GM12878 (cell line): ENCODE results near the gene VGLL3.
A peak's percentile ranks its signal among the peaks of the same experiment; 100 is the strongest.

ENCODE experiments used
- ATF3 ChIP-seq: IDR thresholded peaks from 2 replicates; pipeline ENCODE4 v1.6.1; 2011; ENCODE audit warnings: low read depth, mild to moderate bottlenecking, low read length, moderate library complexity, borderline replicate concordance; ENCODE audit errors: extremely low read depth
- CEBPB ChIP-seq, 2 experiments: fragments of 150-350 bp in 1 of 2; IDR thresholded peaks; 2 replicates each; pipeline ENCODE4 v1.6.1; 2012 to 2014; ENCODE audit warnings: low read depth in 2 of 2, low read length in 2 of 2, borderline replicate concordance in 1 of 2, inconsistent platforms in 1 of 2
- CTCF ChIP-seq, 3 experiments: IDR thresholded peaks in 2 of 3; conservative IDR thresholded peaks in 1 of 3; 2 replicates each; pipeline ENCODE4 v1.5.1; 2011; ENCODE audit warnings: low read depth in 3 of 3, low read length in 3 of 3, mild to moderate bottlenecking in 3 of 3, control low read depth in 2 of 3, moderate library complexity in 2 of 3, inconsistent platforms in 1 of 3, mixed read lengths in 1 of 3; ENCODE audit not compliant: control insufficient read depth in 2 of 3, insufficient read depth in 1 of 3; ENCODE audit errors: extremely low read depth in 1 of 3
- FOXM1 ChIP-seq: IDR thresholded peaks from 2 replicates; pipeline ENCODE4 v1.6.1; 2012; ENCODE audit warnings: low read depth, mild to moderate bottlenecking, inconsistent platforms, low read length, moderate library complexity
- POLR2AphosphoS5 ChIP-seq: IDR thresholded peaks from 2 replicates; pipeline ENCODE4 v1.6.1; 2011; ENCODE audit warnings: mild to moderate bottlenecking, low read length, inconsistent platforms
- RAD21 ChIP-seq: IDR thresholded peaks from 2 replicates; pipeline ENCODE4 v1.6.1; 2011; ENCODE audit warnings: mild to moderate bottlenecking, low read depth, low read length, moderate library complexity; ENCODE audit not compliant: insufficient read depth
- RBBP5 ChIP-seq: fragments of 200-600 bp; sonication (generic); conservative IDR thresholded peaks from 2 replicates; pipeline ENCODE4 v1.6.1; 2016
- TAF1 ChIP-seq: IDR thresholded peaks from 2 replicates; pipeline ENCODE4 v1.6.1; 2011; ENCODE audit warnings: mild to moderate bottlenecking, low read depth, low read length, borderline replicate concordance
- TBL1XR1 ChIP-seq: IDR thresholded peaks from 2 replicates; pipeline ENCODE4 v1.6.1; 2012; ENCODE audit warnings: low read depth, low read length, improper control_type of control experiment

GRCh38 chr3:87006844-87007439 lies 16.0 kb upstream of the VGLL3 start:
- TF ChIP-seq TBL1XR1 (no peak), CTCF (IDR thresholded peaks at IDR 0.05 in 2 of 3, conservative IDR thresholded peaks at IDR 0.05 in 1 of 3; ENCODE audit: control insufficient read depth in 2 of 3, extremely low read depth in 1 of 3, insufficient read depth in 1 of 3, low read depth in 3 of 3, low read length in 3 of 3) (peak in 2 of 3 experiments; percentile 5 to 19; a peak in 1 of 6 replicates), ATF3 (no peak), RBBP5 (no peak), FOXM1 (no peak), POLR2AphosphoS5 (no peak), CEBPB (IDR thresholded peaks at IDR 0.05; ENCODE audit: borderline replicate concordance in 1 of 2, low read depth in 2 of 2, low read length in 2 of 2) (no peak), RAD21 (peak; percentile 28; the same call in 1 of the 2 replicates), TAF1 (no peak)
